Skin of body (tissue), 2 donors: ENCODE measurements around the gene PACRG. TPM values are rescaled to one million over a fixed set of nuclear protein-coding genes. Genes with fewer than 3 reads are reported as not detected.

Experiments
- DNase-seq: peaks from one replicate; lab custom pipeline; 2025; lab: John Stamatoyannopoulos, UW
- total RNA-seq: library from RNA; depleted of rRNA; stranded (reverse); fragments of >200 nt; gene quantifications from one replicate; pipeline ENCODE4 v1.2.3, GENCODE V29; 2014

PACRG gene
- total RNA-seq, 1 donor from 2014 or later: 5.5 TPM

DNA sequence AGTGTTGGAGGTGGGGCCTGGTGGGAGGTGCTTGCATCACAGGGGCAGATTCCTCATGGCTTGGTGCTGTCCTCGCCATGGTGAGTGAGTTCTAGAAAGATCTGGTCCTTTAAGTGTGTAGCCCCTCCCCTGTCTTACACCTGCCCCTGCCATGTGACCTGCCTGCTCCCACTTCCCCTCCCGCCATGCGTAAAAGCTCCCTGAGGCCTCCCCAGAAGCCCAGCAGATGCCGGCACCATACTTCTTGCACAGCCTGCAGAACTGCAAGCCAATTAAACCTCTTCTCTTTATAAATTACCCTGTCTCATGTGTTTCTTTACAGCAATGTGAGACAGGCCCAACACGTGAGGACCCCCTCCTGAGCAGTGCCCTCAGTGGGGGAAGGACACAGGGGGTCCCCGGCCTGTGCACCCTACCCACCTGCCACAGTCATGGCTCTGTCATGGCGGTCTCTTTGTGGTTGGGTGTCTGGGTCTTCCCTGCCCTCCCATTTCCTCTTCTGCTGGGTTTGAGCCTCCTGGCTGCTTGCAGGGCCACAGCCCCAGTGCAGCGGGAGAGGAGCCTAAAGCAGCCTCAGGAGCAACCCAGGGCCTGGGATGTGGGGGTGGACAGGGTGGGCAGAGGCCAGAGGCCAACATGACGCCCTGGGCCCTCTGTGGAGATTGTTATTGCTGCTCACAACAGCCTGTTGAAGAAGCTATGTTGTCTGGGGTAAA is 599.5 kb downstream of the PACRG start:
- DNase-seq: no peak

DNA sequence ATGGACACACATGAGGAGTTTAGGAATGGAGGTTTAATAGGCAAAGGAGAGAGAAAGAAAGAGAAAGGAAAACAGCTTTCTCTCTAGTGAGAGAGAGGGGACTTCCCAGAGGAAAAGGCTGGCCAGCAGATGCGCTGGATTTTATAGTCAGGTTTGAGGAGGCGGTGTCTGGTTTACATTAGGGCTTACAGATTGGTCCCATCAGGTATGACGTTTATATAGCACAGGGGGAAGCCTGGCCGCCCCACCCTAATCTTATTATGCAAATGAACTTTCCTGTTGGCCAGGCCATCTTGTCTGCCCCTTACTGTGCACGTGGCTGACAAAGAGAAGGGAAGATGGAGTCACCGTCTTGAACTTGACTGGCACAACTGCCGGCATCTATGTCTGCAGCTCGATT is 600.1 kb downstream of the PACRG start:
- DNase-seq: peak; percentile 55

DNA sequence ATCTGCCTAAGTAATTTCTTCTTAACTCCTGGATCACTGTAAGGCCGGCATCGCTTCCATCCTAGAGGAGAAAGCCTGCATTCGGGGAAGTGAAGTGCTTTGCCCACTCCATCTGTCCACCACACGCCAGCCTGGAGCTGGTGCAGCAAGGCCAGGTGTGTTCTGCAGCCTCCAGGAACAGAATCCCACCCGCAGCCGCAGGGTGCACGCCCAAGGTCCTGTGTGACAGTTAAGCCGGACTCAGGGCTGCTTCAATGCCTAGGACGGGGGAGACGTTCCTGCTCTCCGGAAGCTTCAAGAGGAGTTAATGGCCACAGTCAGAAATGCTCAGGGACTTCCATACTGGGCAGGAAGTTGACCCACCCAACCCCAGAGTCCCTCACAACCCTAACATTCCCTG is 600.6 kb downstream of the PACRG start:
- no peak for DNase-seq

DNA sequence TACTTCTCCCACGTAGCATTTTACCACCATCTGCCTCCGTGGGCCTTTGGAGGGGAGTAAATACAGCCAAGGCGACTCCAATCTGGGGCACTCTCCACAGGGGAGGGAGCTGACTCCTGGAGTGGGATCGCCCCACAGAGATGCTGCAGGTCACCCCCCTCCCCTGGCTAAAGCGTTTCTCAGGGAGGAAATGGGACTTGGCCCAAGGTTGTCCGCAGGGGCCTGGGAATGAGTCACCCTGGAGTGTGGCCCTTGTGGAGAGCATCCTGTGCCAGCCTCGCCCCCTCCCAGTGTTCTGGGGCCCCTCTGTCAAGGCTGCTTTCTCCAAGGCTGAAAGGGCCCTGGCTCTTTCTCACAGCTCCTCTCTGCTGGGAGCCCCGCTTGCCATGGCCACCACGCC is 602.2 kb downstream of the PACRG start:
- no peak for DNase-seq

DNA sequence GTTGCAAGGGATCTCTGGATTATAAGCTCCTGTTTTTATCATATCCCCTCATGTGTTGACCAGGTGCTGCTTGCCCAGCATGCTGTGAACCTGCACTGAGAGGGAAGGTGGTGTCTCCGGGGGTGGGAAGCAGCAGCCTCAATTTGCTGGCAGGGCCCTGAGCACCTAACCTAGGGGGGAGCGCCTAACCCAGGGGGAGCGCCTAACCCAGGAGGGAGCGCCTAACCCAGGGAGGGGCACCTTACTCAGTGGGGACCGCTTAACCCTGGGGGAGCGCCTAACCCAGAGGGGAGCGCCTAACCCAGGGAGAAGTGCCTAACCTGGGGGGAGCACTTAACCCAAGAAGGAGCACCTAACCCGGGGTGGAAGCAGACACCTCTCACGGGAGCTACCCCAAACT is 603.5 kb downstream of the PACRG start:
- no peak for DNase-seq

DNA sequence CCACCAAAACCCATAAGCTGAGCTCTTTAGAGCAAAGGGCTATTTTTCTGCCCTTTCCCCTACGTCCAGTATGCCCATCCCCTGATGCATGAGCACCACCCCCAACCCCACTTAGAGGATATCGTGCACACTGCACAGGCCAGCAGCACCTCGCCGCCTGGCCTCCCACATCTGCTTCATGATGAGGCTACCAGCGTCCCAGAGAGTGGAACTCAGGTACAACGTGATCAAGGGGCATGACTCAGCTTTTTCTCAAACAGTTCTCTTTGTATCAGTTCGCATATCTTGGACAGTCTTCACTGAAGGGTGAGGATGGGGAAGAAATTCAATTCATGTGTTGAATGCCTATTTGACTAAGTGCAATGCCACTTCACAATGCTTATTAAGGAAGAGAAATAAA is 604.8 kb downstream of the PACRG start:
- no peak for DNase-seq

DNA sequence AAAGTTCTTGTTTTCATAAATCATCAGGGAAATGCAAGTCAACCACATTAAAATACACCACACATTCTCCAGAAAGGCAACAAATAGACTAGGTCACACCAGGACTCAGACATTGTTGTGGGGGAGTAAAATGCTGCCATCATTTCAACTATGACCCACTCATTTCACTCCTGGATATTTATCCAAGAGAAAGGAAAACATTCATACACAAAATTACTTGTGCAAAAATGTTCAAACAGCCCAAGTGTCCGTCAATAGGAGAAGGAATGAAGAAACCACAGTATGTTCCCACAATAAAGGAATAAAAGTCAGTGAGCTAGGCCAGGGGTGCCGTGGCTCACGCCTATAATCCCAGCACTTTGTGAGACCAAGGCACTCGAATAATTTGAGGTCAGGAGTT is 605.3 kb downstream of the PACRG start:
- DNase-seq: no peak

DNA sequence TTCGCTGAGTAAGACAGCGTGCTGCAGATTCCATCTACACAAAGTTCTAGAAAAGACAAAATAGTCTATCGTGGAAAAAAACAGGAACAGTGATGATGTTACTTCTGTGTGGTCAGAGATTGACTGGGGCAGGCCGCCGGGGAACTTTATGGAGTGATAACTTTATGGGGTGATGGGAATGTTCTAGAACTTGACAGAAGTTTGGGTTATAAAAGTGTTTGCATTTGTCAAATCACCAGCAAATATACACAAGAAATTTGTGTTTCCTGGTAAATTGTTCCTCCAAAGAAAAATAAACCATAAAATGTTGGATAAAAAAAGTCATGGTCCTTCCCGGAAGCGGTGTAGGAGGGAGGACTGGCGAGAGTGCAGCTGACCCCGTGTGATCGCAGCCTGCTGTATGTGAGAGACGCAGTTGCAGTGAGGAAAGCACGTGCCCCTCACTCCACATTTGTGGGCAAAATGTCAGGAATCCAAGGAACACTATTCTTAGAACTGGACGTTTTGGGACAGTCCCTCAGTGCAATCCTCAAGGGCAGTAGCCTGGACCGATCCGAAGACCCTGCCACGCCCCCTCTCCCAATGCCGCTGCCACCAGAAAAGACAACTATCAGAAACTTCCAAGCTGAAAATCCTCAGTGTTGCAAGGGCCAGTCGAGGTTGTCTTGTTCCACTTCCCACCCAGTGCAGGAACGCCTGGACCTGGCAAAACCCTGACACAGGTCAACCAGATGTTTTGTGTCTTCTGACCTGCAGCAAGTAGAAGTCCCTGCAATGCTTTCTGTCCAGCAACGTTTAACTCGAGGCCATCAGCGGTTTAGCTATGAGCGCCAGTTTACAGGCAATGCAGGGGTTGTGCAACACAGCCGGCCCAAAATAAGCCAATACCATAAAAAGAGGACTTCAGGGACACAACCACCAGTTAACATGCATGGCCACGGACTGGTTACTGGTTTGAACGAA is 606.2 kb downstream of the PACRG start:
- no peak for DNase-seq

DNA sequence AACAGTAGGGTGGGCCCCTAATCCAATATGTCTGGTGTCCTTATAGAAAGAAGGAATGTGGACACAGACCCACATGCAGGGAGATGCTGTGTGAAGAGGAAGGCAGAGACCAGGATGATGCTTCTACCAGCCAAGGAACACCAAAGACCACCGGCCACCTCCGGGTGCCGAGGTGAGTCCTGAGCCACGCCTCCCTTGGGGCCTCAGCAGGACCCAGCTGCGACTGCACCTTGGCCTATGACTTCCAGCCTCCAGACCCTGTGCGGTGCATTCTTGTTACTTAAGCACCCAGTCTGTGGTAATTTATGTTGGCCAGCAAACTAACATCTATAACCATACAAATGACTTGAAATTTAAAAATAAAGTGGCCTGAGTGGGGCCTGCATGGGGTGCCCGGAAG is 607.3 kb downstream of the PACRG start:
- no peak for DNase-seq

DNA sequence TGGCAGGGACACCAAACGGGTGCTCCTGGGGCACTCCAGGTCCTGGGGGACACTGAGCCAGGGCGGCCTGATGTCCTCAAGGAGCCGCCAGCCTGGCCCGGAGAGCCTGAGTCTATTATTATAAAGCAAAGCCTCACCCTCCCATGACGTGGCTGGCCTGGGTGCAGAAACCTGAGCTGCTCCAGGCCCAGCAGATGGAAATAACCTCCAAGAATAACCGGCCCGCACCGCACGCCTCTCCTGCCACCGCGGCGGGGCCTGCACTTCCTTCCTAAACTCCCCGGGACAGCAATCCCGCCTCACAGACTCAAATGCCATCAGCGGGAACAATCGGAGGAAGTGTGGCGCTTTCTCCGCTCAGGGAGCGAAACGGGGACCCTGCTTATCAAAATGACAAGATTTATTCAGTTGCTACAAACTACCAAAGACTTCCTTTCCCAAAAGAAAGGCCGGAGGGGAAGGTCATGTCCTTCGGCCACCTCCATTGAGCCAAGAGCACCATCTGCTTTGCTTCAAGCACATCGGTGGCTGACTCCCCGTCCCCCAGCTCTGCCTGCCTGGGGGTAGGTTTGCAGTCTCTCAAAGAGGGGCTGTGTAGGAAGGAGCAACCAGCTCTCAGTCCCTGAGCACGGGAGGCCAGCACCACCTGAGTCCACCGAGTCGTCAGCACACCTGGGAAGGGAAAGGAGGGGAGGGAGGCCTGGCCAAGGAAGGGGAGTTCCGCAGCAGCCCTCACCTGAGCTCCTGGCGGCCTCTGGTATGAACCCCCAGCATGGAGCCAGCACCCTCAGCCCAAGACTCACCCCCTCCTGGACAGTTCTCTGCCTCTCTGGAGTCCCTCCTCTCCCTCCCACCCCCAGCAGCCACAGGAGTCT is 608.1 kb downstream of the PACRG start:
- peak; percentile 26 for DNase-seq

DNA sequence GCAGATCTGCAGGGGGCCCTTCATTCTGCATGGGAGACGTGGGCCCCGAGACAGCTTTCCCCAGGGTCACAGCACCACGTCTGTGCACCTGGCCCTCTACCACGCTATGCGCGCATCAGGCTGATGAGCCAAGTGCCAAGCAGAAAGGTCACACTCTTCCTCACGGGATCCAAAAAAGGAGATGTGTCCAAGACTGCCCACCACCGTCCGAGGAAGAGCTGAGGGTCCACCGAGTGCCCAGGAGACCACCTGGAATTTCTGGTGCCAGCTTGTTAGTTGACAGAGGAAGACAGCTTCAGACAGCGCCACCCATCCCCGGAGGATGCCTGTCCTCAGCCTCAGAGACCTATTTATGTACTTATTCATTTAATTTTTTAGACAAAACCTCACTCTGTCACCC is 609.2 kb downstream of the PACRG start:
- no peak for DNase-seq

DNA sequence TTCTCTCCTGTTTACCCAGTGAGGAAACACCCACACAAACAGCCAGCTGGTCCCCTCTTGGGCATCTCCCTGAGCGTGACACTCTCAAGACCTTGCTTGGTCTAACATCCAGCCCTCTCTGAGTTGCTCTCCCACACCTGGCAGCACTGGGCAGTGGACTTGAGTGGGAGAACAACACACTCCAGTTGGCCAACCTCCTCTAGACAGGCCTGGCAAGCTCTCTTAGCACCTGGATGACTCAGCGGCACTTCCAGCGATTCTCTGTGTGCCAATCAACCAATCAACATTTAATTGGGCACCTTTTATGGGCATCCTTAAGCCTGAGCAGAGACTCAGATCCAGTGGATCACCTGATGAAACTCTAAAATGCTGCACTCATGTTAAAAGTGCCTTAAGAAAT is 610.2 kb downstream of the PACRG start:
- no peak for DNase-seq

DNA sequence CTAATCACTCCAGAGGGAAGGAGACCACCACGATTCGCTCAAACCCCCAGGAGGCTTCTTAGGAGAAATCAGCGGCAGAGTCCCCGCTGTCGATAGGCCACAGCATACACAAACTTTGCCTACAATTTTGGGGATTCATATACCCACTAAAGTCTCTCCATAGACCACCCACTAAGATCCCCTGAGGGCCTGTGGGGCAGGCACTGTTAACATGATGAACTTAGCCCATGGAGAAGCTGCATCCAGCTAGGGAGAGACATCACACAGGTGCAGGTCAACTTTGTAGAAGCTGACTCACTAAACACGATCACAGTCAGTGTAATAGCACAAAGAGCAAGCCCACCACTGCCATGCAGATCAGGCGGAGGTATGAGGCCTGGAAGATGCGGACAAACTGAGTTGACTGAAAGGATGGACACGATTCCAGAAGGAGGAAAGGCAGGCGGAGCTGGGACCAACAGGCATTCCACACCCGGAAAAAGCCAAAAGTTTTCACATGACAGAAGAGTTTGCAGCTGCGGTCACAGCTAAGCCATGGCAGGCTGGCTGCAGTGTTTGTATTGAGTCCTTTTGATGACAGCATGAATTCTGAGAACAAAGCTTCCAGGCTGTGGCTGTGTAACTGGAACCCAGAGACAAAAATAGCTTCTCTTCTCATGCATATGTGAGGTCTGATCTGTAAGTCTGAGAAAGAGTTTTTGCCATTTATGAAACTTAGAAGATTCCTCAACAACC is 611.1 kb downstream of the PACRG start:
- DNase-seq: peak; percentile 96

DNA sequence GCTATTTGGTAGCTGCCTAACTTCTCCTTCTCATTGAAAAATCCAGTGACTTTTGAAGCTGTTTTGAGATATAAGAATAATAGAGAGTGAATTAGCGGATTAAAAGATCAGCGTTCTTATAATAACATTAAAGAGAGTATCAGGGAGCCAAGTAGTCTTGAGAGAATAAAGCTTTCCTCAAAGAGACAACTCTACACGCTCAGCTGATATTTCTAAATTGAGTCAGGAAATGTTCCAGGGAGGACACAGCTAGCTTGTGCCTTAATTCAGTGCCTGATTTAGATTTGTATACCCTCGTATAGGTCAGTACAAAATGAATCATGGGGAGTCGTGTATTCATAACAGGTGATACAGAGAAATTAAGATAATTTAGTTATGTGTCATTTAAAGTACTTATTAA is 611.7 kb downstream of the PACRG start:
- no peak for DNase-seq

DNA sequence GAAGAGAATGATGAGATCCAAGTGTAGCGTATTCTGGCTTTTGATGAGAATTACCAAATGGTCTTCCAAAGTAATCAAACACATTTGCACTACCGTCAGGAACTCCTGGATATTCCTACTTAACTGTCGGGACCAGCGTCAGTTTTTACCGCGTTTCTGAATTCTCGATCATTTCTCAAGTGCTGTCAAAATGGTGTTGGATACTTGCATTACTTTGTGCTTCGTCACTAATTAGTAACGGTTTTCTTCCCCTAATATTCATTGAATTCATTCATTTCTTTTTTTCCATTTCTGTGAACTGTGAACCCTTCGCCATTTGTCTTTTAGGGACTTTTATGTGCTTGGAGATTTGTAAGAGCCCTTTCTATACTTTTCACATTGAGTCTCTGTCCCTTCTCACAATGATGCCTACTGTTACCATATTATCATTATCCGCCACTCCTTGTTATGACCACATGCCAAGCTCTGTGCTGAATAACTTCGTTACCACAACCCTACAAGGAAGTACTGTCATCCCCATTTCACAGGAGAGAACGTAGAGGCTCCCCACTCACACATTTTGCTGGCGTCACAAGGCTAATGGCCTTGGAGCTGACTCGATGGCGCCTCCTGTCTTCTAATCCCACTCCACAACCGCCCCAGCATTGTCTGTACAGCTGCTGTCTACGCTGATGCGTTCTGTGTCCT is 612.6 kb downstream of the PACRG start:
- DNase-seq: no peak

DNA sequence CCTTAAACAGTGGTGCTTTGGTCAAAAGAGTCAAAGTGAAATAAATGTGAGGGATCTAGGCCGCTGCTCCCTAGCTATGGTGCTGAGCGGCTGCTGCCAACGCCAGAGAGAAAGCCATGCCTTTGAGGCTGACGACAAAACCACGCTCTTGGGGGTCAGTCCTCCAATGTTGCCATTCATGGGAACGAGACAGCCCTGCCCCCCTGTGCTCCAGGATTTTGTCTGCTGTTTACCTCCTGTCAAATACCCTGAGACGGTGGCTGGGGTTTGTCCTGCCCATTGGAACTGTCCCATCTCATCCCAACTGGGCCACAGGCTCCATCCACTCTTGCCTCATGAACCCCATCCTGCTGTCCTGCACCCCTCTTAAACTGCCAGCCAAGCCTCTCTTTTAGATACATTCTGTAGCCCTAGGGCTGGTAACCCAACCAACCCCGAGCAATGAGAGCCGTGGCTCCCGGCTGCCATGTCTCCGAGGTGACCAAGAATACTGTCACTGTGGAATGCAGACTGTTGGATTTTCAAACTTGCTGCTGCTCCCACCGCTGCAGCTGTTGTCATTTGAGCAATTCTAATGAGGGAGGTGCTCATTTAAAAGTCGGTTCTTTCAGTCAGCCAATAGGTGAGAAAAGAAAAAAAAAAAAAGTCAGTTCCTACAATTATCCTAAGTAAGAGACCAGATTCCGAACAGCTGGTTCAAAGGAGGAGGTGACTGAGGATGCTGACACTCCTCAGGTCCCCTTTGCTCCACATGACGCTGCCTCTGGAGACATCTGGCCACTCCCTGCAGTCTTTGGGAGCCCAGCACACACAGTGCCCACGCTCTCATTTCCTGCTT is 613.7 kb downstream of the PACRG start:
- peak; percentile 17 for DNase-seq

DNA sequence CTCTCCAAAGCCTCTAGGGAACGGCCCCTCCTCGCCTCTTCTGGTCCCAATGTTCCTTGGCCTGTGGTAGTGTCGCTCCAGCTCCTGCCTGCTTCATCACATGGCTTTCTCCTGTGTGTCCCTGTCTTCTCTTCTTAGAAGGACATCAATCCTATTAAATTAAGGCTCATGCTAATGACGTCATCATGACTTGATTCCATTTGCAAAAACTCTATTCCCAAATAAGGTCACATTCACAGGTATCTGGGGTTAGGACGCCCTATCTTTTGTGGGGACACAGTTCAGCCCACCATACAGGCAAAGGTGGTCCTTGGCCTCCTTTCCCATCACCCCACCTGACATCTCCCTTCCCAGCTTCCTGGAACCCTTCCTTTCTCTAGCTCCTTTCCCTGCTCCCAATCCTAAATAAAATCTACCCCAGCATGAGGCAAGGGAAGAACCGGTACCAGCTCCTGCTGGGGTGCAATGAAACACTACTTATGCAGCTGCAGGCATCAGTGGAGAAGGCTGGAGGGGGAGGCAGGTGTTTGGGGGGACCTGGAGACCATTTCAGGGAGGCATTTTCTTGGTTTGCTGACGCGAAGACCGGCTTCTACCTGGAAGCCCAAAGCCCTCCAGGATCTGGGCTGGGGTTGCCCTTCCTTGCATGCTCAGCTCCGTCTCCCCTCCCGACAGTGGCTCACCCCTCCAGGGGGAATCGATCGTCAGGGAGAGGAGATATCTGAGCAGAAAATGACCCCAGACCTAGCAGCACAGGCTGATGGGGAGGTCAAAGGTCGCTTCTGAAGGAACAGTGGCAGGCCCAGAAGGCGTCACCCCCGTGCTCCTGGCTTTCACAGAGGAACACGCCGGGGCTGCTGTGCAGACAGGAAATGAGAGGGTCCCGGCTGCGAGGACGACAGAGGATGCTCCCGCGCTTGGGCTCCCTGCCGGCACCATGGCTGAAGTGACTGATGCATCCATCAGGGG is 615.1 kb downstream of the PACRG start:
- no peak for DNase-seq

DNA sequence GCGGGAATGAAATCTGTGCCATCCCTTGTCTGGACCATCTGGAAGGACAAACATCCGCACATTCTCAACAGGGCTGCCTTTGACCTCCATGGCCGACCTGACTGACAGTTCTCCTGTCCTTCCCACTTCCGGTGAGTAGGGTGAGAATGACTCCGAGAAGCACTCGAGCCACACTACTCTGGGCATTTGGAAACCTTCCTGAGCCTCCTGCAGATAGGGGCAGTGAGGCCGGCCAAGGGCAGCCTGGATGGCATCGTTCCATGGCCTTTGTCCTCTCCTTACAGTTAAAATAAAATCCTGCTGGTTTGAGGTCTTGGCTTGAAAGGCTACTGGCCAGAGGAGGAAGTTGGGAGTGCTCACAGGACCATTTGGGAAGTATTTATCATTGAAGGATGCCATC is 615.8 kb downstream of the PACRG start:
- no peak for DNase-seq
